ENCODE data around the gene SLC6A4.

The SLC6A4 gene

GRCh38 chr17:30251931-30252330 lies 16.4 kb upstream of the SLC6A4 start:
- TF ChIP-seq CTCF (conservative IDR thresholded peaks at IDR 0.05; ENCODE audit: low read depth), result no peak

GRCh38 chr17:30249460-30249859 lies 14.0 kb upstream of the SLC6A4 start:
- no peak overlapping the region for H3K27ac ChIP-seq
- DNase-seq (ENCODE audit: low spot score), result no peak
- POLR2A ChIA-PET (ENCODE audit: low non-redundant PET), result no interaction called here
- TF ChIP-seq CTCF (conservative IDR thresholded peaks at IDR 0.05; ENCODE audit: low read depth), result no peak
- CTCF ChIA-PET, result interaction anchor here (1.0 kb wide), 1 partner anchor 14 kb away, joined by 3 read pairs; the partner anchor contains the start of gene SLC6A4

More at GRCh38 chr17:30251931-30252330, 16.4 kb upstream of the SLC6A4 start:
- CTCF ChIA-PET, result no interaction called here
- POLR2A ChIA-PET (ENCODE audit: low non-redundant PET), result no interaction called here
- H3K27ac ChIP-seq, result no peak overlapping the region
- DNase-seq (ENCODE audit: low spot score), result no peak

- no peak overlapping the region for H3K27ac ChIP-seq
- no peak for DNase-seq (ENCODE audit: low spot score)
- ChIA-PET POLR2A (ENCODE audit: low non-redundant PET) (no interaction called here), CTCF (interaction anchor here (1.0 kb wide), 1 partner anchor 13 kb away, joined by 3 read pairs; the partner anchor contains the start of gene SLC6A4)
- no peak for TF ChIP-seq CTCF (conservative IDR thresholded peaks at IDR 0.05; ENCODE audit: low read depth)
These were observed 13.3 kb upstream of the SLC6A4 start for GRCh38 chr17:30248786-30249185.

- ChIA-PET POLR2A (ENCODE audit: low non-redundant PET) (no interaction called here), CTCF (interaction anchor here (2.3 kb wide), 1 partner anchor 142 kb away, joined by 9 read pairs; no protein-coding TSS in a partner anchor)
- no peak for TF ChIP-seq CTCF (conservative IDR thresholded peaks at IDR 0.05; ENCODE audit: low read depth)
- H3K27ac ChIP-seq, result no peak overlapping the region
- no peak for DNase-seq (ENCODE audit: low spot score)
These were observed 11.0 kb upstream of the SLC6A4 start for GRCh38 chr17:30246460-30246859.

GRCh38 chr17:30244853-30245385 lies 9.4 kb upstream of the SLC6A4 start:
- TF ChIP-seq CTCF (conservative IDR thresholded peaks at IDR 0.05; ENCODE audit: low read depth), result no peak
- H3K27ac ChIP-seq, result no peak overlapping the region
- DNase-seq (ENCODE audit: low spot score), result no peak
- ChIA-PET POLR2A (ENCODE audit: low non-redundant PET) (no interaction called here), CTCF (interaction anchor here (0.6 to 2.3 kb wide), 2 partner anchors 140 to 600 kb away, joined by 4 to 9 read pairs; no protein-coding TSS in a partner anchor)

GRCh38 chr17:30243568-30243967 lies 8.1 kb upstream of the SLC6A4 start:
- ChIA-PET CTCF (interaction anchor here (0.7 kb wide), 1 partner anchor 21 kb away, joined by 3 read pairs; no protein-coding TSS in a partner anchor), POLR2A (ENCODE audit: low non-redundant PET) (interaction anchor here (0.6 kb wide), 1 partner anchor 128 kb away, joined by 4 read pairs; no protein-coding TSS in a partner anchor)

More at GRCh38 chr17:30243568-30243967, 8.1 kb upstream of the SLC6A4 start:
- H3K27ac ChIP-seq, result no peak overlapping the region
- no peak for DNase-seq (ENCODE audit: low spot score)
- no peak for TF ChIP-seq CTCF (conservative IDR thresholded peaks at IDR 0.05; ENCODE audit: low read depth)
